ENCODE data around the gene TNFAIP3. TPM values are rescaled to one million over a fixed set of nuclear protein-coding genes. Genes with fewer than 3 reads are reported as not detected.
A peak's percentile ranks its signal among the peaks of the same experiment; 100 is the strongest.

Gene TNFAIP3
- total and polyA plus RNA-seq, 2 of the 8 experiments (the other 6 are each of a cell fraction or from before 2014, with no cell fraction given): 1.6 to 2.0 TPM

GRCh38 chr6:137866914-137867684, at the start of gene TNFAIP3 (continued):
- no peak for TF ChIP-seq NRF1 (IDR thresholded peaks at IDR 0.05; ENCODE audit: low read depth, low read length)
- no peak for TF ChIP-seq HDAC6 (IDR thresholded peaks at IDR 0.05; ENCODE audit: low read depth, low read length)
- 0 out of 2 replicates have a peak, but pooled peaks have one; percentile 46 for TF ChIP-seq POLR2AphosphoS5 (IDR thresholded peaks at IDR 0.05; ENCODE audit: low read depth, low read length)
- peak in 1 of 2 experiments; percentile 52; a peak in 1 of 3 replicates for TF ChIP-seq EP300 (IDR thresholded peaks at IDR 0.05; ENCODE audit: borderline replicate concordance in 1 of 2, low read depth in 2 of 2, low read length in 2 of 2)
- 0 out of 4 replicates have a peak, but pooled peaks of 1 of the 2 experiments have one; percentile 15 for TF ChIP-seq SIN3A (conservative IDR thresholded peaks at IDR 0.05 in 1 of 2, IDR thresholded peaks at IDR 0.05 in 1 of 2; ENCODE audit: low read depth in 1 of 2, low read length in 2 of 2)
- TF ChIP-seq ATF3 (IDR thresholded peaks at IDR 0.05; ENCODE audit: insufficient read depth, low read depth, low read length): peak; percentile 73; the same call in 1 of the 2 replicates
- TF ChIP-seq SIX5 (IDR thresholded peaks at IDR 0.05; ENCODE audit: low read depth, low read length): no peak
- TF ChIP-seq CHD1 (IDR thresholded peaks at IDR 0.05; ENCODE audit: low read depth, low read length): no peak
- no peak for TF ChIP-seq BRCA1 (IDR thresholded peaks at IDR 0.05; ENCODE audit: low read depth, low read length)
- no peak for TF ChIP-seq CBX8 (IDR thresholded peaks at IDR 0.05; ENCODE audit: borderline replicate concordance, low read depth, low read length)
- TF ChIP-seq HDAC2 (IDR thresholded peaks at IDR 0.05; ENCODE audit: borderline replicate concordance in 1 of 2, low read depth in 2 of 2, low read length in 2 of 2): no peak
- no peak for TF ChIP-seq SP4 (IDR thresholded peaks at IDR 0.05; ENCODE audit: low read length)
- TF ChIP-seq GTF2F1 (IDR thresholded peaks at IDR 0.05; ENCODE audit: borderline replicate concordance, low read depth, low read length): peak; percentile 83
- no peak for TF ChIP-seq SP2 (IDR thresholded peaks at IDR 0.05; ENCODE audit: low read length)
- peak; percentile 45; the same call in 1 of the 2 replicates for TF ChIP-seq RBBP5 (IDR thresholded peaks at IDR 0.05; ENCODE audit: borderline replicate concordance, low read depth, low read length)
- peak; percentile 92 for TF ChIP-seq USF2 (IDR thresholded peaks at IDR 0.05; ENCODE audit: low read length)
- TF ChIP-seq SP1 (IDR thresholded peaks at IDR 0.05; ENCODE audit: low read depth, low read length): no peak
- peak; percentile 62 for TF ChIP-seq JUND (IDR thresholded peaks at IDR 0.05; ENCODE audit: low read length)
- TF ChIP-seq POLR2A (IDR thresholded peaks at IDR 0.05; ENCODE audit: control extremely low read depth in 1 of 2, low read depth in 2 of 2, low read length in 2 of 2): no peak; a peak in 1 of 3 replicates
- TF ChIP-seq CTCF (IDR thresholded peaks at IDR 0.05; ENCODE audit: control extremely low read depth in 1 of 3, insufficient read depth in 1 of 3, low read depth in 1 of 3, low read length in 3 of 3): peak; percentile 72 to 82 (median 73)
